HEK293 (cell line): ENCODE measurements around the gene PIGM.

ENCODE experiments used
- PRDM10 ChIP-seq: fragments of 450-650 bp; formaldehyde crosslinking; IDR thresholded peaks from 2 replicates; pipeline ENCODE4 v1.5.1; 2016; ENCODE audit warnings: missing biosample characterization, missing genetic modification characterization
- ZNF510 ChIP-seq: fragments of 450-650 bp; formaldehyde crosslinking; IDR thresholded peaks from 2 replicates; pipeline ENCODE4 v1.5.1; 2018; ENCODE audit warnings: mild to moderate bottlenecking, missing genetic modification characterization, missing biosample characterization; ENCODE audit not compliant: insufficient replicate concordance
- ZNF610 ChIP-seq: fragments of 450-650 bp; formaldehyde crosslinking; IDR thresholded peaks from 2 replicates; pipeline ENCODE4 v1.5.1; 2016; ENCODE audit warnings: missing biosample characterization, missing genetic modification characterization, borderline replicate concordance

PIGM gene

GRCh38 chr1:159977364-159978106, 54.3 kb downstream of the PIGM start (continued):
- TF ChIP-seq PRDM10 = no peak
- no peak for TF ChIP-seq ZNF510
- TF ChIP-seq ZNF610 (tag by site-specific recombination) = no peak
